Pulmonary artery endothelial cell (primary cell): ENCODE data around the gene RPN2. TPM values are rescaled to one million over a fixed set of nuclear protein-coding genes. Genes with fewer than 3 reads are reported as not detected.
"Not testable (repeated sequence)": the region's sequence is repeated elsewhere in the genome, so short reads cannot be mapped to it uniquely, and the experiment has no call there.

Source experiments
- DNase-seq: peaks from one replicate; pipeline ENCODE4 v3.0.0-alpha.2; 2011; ENCODE audit warnings: low read depth, low spot score
- total RNA-seq: library from RNA; depleted of rRNA; stranded (reverse); fragments of >200 nt; gene quantifications from 2 replicates; pipeline ENCODE4 v1.2.3, GENCODE V29; 2014

Gene RPN2
- 200 and 269 TPM in 2 replicates for total RNA-seq

DNA sequence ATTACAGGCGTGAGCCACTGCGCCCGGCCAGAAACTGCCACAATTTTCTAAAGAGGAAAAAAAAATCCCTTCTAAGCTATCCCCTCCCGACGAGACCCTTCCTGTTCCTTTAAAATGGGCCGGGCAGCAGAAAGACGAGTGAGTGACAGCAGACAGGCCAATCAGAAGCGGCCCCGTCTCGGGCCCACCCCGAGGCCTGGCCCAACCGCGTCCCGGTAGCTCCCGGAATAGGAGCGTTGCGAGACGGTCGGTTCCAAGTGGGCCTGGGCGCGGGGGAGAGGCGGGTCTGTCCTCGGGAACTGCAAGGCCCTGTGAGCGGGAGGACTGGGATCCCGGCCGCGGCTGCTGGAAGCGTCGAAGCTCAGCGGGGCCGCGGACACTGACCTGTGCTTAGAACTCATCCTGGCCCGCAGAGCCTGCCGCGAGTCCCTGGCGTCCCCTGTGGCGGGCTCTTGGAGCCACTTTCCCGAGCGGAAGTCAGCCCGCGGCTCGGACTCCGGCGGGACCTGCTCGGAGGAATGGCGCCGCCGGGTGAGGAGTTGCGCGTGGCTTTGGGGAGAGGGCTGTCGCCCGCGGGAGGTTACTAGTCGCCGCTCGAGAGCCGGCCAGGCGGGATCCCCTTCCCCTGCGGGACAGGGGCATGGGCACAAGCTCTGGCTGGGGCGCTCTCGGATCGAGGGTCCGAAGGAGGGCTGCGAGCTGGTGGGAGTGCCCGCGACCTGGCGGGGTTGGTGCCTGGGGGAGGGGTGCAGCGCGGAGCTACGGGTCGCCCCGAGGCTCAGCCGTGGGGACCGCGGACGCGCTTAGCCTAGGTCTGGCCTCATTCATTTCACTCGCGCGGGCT is at the start of gene RPN2, which contains the start of gene MROH8:
TSS of gene RPN2 (plus strand) at position 492 of the 844 bp plus-strand sequence. CDS start at position 519, 27 bp downstream.
TSS of gene MROH8 (minus strand) at position 710 of the 844 bp plus-strand sequence.
- peak; percentile 95 for DNase-seq

DNA sequence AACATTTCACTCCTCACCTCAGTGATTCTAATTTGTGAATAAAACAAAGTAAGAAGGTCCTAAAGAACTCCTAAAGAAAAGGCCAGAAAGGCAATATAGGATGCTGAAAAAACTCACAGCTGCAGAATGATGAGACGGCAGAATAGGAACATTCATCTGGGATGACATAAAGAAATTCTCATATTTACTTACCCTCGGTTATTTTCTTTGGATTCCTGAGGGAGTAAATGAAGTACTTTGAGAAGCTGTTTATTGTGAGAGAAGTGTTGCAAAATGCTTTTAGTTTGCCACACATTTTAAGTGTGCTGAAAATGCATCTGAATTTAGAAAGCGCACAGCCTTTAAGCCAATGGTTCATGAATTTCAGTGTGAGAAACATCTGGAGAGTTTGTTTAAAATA is 47.6 kb upstream of the RPN2 start:
- no peak for DNase-seq

DNA sequence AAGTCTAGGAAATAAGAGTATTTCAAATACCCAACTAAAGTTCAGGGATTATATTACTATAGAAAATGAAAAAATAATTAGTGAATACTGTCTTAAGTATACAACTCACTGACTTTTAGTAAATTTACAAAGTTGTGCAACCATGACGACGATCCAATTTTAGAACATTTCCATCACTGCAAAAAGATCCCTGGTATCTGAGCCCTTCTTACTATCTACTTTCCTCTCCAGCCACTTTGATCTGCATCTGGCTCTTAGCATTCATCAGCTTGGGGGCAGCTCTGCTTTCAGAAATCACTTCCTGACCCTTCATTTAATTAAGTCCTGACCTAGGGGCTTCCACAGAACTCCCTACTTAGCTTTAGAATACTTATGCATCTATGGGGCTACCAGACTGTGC is 45.2 kb upstream of the RPN2 start:
- DNase-seq: no peak

DNA sequence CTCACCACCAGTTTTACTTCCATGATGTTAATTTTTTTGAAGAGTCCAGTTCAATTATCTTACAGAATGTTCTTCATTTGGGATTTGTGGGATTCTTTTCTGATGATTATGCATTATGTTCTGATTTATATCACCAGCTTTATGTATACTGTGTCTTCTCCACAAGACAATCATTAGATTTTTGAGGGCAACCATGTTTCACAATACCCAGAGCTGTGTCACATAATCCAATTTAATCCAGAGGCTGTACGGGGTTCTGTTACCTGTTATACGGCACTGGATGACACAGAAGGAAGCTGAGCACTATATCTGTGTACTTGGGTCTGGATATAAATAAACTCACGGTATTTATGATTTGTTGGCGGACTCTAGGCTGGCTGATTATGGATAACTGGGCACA is 41.6 kb upstream of the RPN2 start:
- no peak for DNase-seq

DNA sequence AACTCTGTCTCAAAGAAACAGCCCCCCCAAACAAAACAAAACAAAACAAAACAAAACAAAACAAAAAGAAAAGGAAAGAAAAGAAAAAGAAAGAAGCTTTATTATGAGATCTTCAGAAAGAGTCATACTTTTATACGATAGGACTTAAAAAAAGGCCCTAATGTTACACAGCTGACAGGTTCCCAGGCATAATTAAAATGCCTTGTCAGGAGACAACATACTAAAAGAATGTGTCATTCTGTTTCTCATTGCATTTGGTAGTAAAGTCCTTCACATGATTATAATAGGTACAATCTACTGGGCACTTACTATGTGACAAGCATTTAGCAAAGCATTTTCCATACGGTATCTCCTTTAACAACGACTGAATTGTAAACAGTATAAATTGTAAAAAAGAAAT is 36.4 kb upstream of the RPN2 start:
- no peak for DNase-seq

DNA sequence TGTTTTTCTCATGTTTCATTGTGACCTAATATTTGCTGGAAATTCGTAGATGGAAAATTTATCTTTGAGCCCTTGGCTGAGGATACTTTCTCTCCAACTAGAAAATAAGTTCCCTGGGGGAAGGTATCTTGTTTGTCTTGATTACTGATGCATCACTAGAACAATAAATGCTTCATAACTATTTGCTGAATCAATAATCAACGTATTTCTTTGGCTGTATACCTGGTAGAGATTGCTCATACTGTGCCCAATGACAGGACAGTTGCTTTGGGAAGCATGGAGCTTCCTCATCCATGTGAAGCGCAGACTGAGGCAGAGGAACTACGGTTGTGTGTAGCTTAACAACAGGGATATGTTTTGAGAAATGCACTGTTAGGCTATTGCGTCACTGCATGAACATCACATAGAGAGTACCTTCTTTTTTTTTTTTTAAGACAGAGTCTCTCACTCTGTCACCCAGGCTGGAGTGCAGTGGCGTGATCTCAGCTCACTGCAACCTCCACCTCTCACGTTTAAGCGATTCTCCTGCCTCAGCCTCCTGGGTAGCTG is 34.2 kb upstream of the RPN2 start:
- no peak for DNase-seq

DNA sequence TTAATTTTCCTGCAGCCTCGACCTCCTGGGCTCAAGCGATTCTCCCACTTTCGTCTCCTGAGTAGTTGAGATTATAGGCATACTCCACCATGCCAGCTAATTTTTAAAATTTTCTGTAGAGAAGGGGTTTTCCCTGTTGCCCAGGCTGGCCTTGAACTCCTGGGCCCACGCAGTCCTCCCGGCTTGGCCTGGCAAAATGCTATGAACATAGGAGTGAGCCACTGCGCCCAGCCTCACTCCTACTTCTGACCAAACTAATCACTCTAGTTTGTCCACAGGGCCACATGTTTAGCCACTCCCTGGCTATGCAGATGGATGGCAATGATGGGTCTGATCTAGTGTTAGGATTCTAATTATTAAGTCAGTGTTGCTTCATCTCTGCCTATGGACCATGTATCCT is 31.9 kb upstream of the RPN2 start:
- DNase-seq: no peak

DNA sequence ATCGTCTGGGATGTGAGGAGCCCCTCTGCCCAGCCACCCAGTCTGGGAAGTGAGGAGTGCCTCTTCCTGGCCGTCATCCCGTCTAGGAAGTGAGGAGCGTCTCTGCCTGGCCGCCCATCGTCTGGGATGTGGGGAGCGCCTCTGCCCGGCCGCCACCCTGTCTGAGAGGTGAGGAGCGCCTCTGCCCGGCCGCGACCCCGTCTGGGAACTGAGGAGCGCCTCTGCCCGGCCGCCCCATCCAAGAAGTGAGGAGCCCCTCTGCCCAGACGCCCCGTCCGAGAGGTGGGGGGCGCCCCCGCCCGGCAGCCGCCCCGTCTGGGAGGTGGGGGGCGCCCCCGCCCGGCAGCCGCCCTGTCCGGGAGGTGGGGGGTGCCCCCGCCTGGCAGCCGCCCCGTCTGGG is 28.3 kb upstream of the RPN2 start:
- not testable (repeated sequence) for DNase-seq

DNA sequence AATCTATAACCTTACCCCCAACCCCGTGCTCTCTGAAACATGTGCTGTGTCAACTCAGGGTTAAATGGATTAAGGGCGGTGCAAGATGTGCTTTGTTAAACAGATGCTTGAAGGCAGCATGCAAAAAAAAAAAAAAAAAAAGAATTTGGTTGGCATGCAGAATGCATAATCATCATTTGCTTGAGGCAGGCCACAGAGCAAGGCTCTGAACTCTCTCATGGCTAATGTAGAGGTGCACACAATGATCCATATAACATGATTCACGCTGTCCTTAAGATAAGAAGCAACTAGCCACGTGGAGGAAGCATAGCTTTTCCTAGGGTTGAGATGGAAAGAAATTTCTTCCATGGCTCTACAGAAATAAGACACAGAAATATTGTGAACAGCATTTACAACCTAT is 27.6 kb upstream of the RPN2 start:
- no peak for DNase-seq

DNA sequence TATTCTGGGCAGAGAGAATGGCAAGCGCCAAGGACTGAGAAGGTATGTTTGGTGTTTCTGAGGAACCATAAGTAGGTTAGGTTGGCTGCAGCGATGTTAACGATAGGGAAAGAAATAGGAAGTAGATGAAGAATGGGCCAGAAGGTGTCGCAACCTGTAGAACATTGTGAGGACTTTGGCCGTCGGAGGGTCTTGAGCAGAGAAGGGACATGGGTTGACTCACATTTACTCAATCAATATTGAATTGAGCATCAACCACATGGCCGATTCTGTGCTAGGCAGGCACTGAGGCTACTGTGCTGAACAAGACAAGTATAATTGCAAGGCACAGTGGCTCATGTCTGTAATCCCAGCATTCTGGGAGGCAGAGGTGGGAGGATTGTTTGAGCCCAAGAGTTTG is 26.8 kb upstream of the RPN2 start:
- DNase-seq: no peak

DNA sequence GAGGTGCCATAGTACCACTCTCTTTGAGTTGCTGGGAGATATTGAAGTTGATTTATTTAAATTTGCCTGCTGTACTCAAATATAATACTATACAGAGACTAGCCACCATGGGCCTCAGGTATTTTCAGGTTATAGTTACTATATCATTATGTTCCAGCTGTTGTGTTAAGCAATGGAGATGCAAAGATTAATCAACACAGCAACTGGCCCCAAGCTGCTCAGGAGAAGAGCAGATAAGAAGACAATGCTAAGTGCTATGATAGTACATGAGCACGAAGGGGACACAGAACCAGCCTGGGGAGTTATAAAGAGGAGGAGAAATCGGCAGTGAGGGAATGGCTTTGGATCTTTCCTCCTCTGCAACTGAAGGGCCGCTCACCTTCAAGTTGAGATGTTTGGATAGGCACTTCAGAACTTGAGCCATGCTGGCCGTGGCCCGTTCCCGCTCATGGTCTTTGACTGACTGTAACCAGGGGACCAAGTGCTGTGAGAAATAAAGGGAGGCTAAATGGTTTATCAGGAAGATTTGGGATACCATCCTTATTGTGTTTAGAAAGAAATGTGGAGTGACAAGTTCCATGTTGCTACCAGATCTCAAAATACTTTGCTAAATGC is 24.3 kb upstream of the RPN2 start:
- DNase-seq: no peak

DNA sequence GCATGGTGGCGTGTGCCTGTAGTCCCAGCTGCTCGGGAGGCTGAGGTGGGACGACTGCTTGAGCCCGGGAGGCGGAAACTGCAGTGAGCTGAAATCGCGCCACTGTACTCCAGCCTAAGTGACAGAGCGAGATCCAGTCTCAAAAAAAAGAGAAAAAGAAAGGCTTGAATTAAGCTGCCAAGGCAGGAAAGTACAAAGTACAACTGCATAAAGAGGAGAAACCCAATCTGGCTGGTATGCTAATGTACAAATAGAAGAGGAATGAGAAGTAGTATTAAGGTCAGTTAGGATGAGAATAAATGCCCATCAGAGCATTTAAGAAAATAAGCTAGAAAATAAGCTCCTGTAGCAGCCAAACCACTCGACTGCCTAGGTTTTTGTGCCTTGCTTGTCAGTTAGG is 23.1 kb upstream of the RPN2 start:
- no peak for DNase-seq

DNA sequence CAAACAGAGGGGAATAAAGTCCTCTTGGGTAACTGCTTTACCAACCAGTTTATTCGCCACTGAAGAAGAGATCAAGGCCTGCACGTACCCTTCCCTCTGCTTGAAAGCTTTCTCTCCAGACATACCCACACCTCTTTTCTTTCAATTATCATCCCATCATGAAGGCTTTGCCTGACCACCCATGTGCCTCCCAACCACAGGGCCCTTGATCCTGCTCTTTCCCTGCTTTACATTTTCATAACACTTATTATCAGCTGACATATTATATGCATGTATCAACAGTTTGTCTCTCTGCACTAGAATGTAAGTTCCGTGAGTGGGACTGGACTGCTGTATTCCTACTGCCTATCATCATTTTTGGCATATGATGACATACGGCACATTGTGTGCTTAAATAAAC is 20.9 kb upstream of the RPN2 start:
- DNase-seq: no peak

DNA sequence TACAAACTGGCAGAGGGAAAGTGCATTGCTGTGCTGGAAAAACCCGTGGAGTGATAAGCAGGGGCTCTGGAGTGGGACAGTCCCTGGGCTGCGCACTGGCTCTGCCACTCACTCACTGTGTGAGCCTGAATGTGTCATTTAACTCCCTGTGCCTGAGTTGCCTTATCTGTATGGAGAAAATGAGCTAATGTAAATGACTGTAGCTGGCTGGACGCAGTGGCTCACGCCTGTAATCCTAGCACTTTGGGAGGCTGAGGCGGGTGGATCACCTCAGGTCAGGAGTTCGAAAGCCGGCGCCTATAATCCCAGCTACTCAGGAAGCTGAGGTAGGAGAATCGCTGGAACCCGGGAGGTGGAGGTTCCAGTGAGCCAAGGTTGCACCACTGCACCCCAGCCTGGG is 18.4 kb upstream of the RPN2 start:
- no peak for DNase-seq

DNA sequence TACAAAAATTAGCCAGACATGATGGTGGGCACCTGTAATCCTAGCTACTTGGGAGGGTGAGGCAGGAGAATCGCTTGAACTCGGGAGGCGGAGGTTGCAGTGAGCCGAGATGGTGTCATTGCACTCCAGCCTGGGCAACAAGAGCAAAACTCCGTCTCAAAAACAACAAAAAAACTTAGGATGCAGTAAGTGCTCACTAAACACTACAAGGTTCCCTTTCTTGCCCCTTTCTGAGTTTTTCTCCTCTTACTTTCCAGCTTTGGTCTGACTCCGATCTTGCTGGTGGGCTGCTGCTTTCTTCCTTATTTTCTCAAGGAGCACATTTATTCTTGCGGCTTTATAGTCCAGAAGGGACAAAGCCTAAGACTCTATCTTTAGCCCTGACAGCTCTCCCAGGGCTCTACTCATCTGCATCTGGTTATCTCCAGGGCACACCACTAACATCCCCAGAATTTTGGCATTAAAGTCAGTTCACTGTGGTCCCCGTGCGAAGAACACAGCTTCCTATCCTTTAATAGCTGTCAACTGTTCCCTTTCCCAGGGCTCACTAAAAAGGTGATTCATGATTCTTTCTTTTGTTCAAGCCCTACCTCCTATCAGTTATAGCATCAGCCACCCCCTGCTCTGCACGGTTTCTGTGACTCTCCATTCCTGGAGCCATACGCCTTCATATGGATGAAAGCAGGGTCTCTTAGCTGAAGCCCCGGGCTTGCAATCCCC is 17.1 kb upstream of the RPN2 start:
- DNase-seq: no peak

DNA sequence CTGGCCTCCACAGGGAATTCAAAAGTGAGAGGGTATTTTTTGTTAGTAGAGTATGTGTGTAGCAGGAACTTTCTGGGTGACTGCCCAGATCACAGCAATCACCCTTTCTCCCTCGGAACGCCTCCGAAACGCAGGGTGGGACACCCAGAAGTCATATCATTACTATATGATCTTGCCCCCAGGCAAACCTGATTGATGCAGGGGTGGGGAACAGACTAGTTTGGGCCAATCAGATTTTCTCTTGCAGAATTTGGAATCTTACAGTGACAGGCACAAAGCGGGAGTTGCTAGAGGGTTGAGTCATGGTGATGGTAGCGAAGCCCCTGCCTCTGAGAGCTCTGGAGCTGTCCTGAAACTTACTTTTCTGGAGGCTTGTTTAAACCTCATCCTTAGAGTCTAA is 16.5 kb upstream of the RPN2 start:
- DNase-seq: no peak

DNA sequence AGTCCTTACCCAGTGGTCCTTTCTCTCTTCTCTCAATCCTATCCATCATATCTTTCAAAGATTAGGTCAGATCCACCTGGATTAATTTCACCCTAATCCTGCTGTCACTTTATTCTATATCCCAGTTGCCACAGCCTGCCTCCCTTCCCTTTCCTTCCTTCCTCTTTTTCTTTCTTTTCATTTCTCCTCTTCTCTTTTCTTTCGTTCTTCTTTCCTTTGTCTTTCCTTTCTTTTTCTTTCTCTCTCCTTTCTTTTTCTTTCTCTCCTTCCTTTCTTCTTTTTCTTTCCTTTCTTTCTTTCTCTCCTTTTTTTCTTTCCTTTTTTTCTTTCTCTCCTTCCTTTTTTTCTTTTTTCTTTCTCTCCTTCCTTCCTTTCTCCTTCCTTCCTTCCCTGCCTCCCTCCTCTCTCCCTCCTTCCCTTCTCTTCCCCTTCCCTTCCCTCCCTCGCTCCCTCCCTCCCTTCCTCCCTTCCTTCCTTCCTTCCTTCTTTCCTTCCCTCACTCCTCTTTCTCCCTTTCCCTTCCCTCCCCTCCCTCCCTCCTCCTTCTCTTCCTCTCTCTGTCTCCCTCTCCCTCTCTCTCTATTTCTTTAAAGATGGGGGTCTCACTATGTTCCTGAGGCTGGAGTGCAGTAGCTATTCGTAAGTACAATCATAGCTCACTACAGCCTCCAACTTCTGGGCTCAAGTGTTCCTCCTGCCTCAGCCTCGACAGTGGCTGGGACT is 15.1 kb upstream of the RPN2 start:
- DNase-seq: no peak

DNA sequence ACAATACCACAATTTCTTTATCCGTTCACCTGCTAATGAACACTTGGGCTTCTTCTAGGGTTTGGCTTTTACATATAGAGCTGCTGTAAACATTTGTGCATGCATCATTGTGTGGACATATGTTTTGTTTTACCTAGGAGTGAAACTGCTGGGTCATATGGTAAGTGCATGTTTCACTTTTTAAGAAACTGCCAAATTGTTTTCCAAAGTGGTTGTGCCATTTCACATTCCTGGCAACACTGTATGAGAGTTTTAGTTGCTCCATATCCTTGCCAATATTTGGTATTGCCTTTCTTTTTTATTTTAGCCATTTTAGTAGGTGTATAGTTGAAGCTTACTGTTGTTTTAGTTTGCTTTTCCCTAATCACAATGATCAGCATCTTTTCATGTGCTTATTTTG is 14.1 kb upstream of the RPN2 start:
- no peak for DNase-seq

DNA sequence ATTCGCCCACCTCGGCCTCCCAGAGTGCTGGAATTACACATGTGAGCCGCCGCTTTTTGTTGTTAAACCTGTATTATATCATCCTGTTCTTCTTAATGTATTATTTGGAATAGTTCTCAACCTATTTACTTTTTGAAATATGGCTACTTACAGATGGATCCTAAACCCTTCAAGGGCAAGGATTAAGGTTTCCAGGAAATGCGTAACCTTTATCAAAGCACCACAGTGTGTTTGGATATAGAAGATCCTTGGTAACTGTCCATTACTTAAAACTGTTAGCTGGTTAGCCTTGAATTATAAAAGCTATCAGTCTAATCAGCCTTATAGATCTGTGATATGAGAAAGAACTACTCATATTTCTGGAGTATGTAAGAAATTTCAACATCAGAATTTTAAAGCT is 12.3 kb upstream of the RPN2 start:
- no peak for DNase-seq

DNA sequence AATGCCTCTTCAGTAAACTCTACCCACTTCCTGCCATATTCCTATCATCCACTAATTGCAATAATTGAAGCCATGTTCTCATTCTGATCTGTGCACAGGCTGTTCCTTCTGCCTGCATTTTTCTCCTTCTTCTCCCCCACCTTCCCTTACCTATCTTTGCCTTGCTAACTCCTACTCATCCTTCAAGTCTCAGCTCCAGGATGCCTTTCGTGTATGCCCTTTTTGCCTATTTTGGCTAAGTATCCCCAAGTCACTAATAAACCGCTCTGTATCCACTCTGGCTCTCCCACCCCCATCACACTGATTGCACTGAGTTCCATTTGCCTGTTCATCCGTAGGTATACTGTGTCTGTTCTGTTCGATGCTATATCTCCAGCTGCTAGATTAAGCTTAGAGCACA is 6.3 kb upstream of the RPN2 start:
- no peak for DNase-seq
